ENCODE measurements around the gene TMPRSS7. TPM values are rescaled to one million over a fixed set of nuclear protein-coding genes. Genes with fewer than 3 reads are reported as not detected.

The TMPRSS7 gene
- total RNA-seq, 1 experiment from 2014 or later: not detected

DNA sequence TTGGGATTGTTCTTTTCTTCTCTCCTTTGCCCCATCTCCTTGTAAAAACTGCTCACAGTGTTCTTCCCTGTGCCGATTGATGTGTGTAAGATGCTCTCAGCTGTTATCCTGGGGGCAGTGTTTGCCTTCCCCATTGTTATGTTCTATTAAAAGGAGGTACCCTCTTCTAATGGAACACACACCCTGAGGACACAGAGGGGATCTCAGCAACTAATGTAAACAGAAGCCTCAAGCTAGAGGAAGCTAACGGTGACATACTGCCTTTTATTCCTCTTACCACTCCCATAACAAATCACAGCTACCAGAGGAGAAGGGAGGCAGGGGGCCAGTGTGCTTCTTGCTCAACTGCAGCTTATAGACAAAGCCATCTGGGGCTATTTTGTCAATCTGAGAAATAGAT lies 33.6 kb upstream of the TMPRSS7 start:
- Mint-ChIP-seq H3K36me3 (ENCODE audit: insufficient read depth, unreplicated experiment) (no peaks in the 10 kb centered on the region), H3K27ac (ENCODE audit: low read depth, unreplicated experiment) (no peak overlapping the region), H3K27me3 (ENCODE audit: insufficient read depth, unreplicated experiment) (no peaks in the 10 kb centered on the region), H3K4me3 (ENCODE audit: unreplicated experiment) (no peak overlapping the region), H3K9me3 (ENCODE audit: unreplicated experiment) (no peaks in the 10 kb centered on the region), H3K4me1 (ENCODE audit: insufficient read depth, unreplicated experiment) (peaks cover 9% of the 10 kb centered on the region)
- CTCF ChIA-PET: interaction anchor here (4.7 to 7.0 kb wide), 3 partner anchors 12 to 42 kb away, joined by 21 to 43 read pairs (median 31); no protein-coding TSS in a partner anchor
- BruUV-seq (replicated peaks): no TSS peak
- intact Hi-C loops (cut with micrococcal nuclease): no loop called here
- no peak for TF ChIP-seq CTCF (IDR thresholded peaks at IDR 0.05; ENCODE audit: unreplicated experiment)
- POLR2A ChIA-PET: interaction anchor here (0.6 to 1.2 kb wide), 4 partner anchors 8 to 69 kb away, joined by 3 read pairs; no protein-coding TSS in a partner anchor
- DNase-seq (ENCODE audit: unreplicated experiment): no peak

DNA sequence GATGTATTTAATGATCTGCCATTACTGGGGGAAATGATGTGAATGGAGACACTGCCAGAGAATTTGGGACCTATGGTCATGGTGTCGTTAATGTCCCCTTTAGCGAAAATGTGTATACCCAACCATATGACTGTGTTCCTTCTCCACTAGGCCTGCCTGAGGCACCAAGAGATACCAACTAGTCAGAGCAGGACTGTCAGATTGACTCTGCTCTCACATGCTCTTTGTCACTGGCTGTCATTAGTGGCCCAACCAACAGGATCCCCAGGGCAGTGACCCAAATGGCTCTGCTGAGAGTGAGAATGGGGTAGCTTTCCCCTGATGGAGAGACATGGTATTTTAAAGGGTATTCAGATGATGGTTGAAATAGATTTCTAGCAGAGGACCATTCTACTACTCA lies 33.0 kb upstream of the TMPRSS7 start:
- no peaks in the 10 kb centered on the region for H3K36me3 Mint-ChIP-seq (ENCODE audit: insufficient read depth, unreplicated experiment)
- no peak for TF ChIP-seq CTCF (IDR thresholded peaks at IDR 0.05; ENCODE audit: unreplicated experiment)
- H3K27ac Mint-ChIP-seq (ENCODE audit: low read depth, unreplicated experiment): no peak overlapping the region
- POLR2A ChIA-PET: interaction anchor here (0.6 to 1.2 kb wide), 3 partner anchors 9 to 68 kb away, joined by 3 read pairs; no protein-coding TSS in a partner anchor
- no peak overlapping the region for H3K4me3 Mint-ChIP-seq (ENCODE audit: unreplicated experiment)
- no peaks in the 10 kb centered on the region for H3K27me3 Mint-ChIP-seq (ENCODE audit: insufficient read depth, unreplicated experiment)
- DNase-seq (ENCODE audit: unreplicated experiment): no peak
- BruUV-seq (replicated peaks): no TSS peak
- CTCF ChIA-PET: interaction anchor here (0.7 to 7.0 kb wide), 4 partner anchors 11 to 499 kb away, joined by 3 to 43 read pairs (median 26); no protein-coding TSS in a partner anchor
- H3K4me1 Mint-ChIP-seq (ENCODE audit: insufficient read depth, unreplicated experiment): peaks cover 9% of the 10 kb centered on the region
- intact Hi-C loops (cut with micrococcal nuclease): no loop called here
- no peaks in the 10 kb centered on the region for H3K9me3 Mint-ChIP-seq (ENCODE audit: unreplicated experiment)

DNA sequence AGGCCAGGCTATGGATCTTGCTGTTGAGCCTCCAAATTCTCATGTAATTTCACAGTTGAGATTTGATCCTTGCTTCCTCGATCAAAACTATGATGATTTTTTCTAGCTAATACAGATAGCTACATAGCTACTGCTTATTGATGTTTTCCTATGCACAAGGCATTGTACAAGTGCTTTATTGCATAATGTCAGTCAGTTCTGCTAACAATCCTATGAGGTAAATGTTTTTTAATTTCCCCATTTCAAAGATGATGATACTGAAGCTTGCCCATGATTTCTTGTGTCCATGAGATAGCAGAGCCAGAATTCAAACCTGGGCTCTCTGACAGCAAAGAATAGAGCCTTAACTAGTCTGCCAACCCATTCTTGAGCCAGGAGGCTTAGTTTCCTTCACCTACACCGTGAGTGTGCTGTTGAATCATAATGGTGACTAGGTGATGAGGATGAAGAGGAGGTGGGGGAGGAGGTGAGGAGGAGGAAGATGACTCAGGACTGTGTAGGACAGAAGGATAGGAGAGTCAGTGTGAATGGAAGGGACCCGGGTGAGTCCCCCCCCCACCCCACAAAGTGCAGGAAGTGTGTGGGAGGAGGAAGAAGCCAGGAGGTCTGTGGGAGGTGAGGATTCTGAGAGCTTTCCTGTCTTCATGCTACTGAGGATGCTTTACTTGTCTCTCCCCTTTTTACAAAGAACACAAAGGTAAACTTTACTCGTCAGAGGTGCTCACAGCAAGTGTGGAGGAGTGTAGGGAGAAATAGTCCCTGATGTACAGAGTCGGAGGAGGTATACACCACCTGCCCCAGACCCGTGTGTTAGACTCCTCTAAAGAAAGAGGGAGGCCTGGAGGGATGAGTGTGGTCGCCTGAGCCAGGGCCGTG lies 32.2 kb upstream of the TMPRSS7 start:
- no peaks in the 10 kb centered on the region for H3K27me3 Mint-ChIP-seq (ENCODE audit: insufficient read depth, unreplicated experiment)
- H3K27ac Mint-ChIP-seq (ENCODE audit: low read depth, unreplicated experiment): no peak overlapping the region
- DNase-seq (ENCODE audit: unreplicated experiment): peak; percentile 56
- H3K36me3 Mint-ChIP-seq (ENCODE audit: insufficient read depth, unreplicated experiment): no peaks in the 10 kb centered on the region
- TF ChIP-seq CTCF (IDR thresholded peaks at IDR 0.05; ENCODE audit: unreplicated experiment): no peak
- intact Hi-C loops (cut with micrococcal nuclease): no loop called here
- no peak overlapping the region for H3K4me3 Mint-ChIP-seq (ENCODE audit: unreplicated experiment)
- no TSS peak for BruUV-seq (replicated peaks)
- H3K4me1 Mint-ChIP-seq (ENCODE audit: insufficient read depth, unreplicated experiment): peaks cover 9% of the 10 kb centered on the region
- ChIA-PET CTCF (interaction anchor here (0.7 to 7.0 kb wide), 5 partner anchors 10 to 498 kb away, joined by 3 to 43 read pairs (median 21); no protein-coding TSS in a partner anchor), POLR2A (interaction anchor here (1.2 kb wide), 1 partner anchor 9 kb away, joined by 3 read pairs; no protein-coding TSS in a partner anchor)
- no peaks in the 10 kb centered on the region for H3K9me3 Mint-ChIP-seq (ENCODE audit: unreplicated experiment)

GRCh38 chr3:112003321-112004080 lies 31.0 kb upstream of the TMPRSS7 start:
- Mint-ChIP-seq H3K27ac (ENCODE audit: low read depth, unreplicated experiment) (no peak overlapping the region), H3K4me1 (ENCODE audit: insufficient read depth, unreplicated experiment) (peaks cover 9% of the 10 kb centered on the region), H3K9me3 (ENCODE audit: unreplicated experiment) (no peaks in the 10 kb centered on the region), H3K27me3 (ENCODE audit: insufficient read depth, unreplicated experiment) (no peaks in the 10 kb centered on the region), H3K36me3 (ENCODE audit: insufficient read depth, unreplicated experiment) (no peaks in the 10 kb centered on the region), H3K4me3 (ENCODE audit: unreplicated experiment) (no peak overlapping the region)
- POLR2A ChIA-PET: interaction anchor here (1.1 to 1.6 kb wide), 2 partner anchors 13 to 25 kb away, joined by 3 to 6 read pairs; partner anchors contain the start of gene ABHD10
- intact Hi-C loops (cut with micrococcal nuclease): no loop called here
- DNase-seq (ENCODE audit: unreplicated experiment): no peak
- CTCF ChIA-PET: interaction anchor here (0.6 to 7.0 kb wide), 4 partner anchors 9 to 307 kb away, joined by 3 to 43 read pairs (median 21); no protein-coding TSS in a partner anchor
- BruUV-seq (replicated peaks): no TSS peak
- TF ChIP-seq CTCF (IDR thresholded peaks at IDR 0.05; ENCODE audit: unreplicated experiment): no peak
